GM19395 (cell line): Measurements from ENCODE around the gene PXYLP1.

Experiments used
- ATAC-seq: cut with Tn5 transposase; IDR thresholded peaks from one replicate; pipeline ENCODE4 v1.9.1; 2021; ENCODE audit warnings: mild to moderate bottlenecking, moderate library complexity; ENCODE audit not compliant: unreplicated experiment

PXYLP1 gene

DNA sequence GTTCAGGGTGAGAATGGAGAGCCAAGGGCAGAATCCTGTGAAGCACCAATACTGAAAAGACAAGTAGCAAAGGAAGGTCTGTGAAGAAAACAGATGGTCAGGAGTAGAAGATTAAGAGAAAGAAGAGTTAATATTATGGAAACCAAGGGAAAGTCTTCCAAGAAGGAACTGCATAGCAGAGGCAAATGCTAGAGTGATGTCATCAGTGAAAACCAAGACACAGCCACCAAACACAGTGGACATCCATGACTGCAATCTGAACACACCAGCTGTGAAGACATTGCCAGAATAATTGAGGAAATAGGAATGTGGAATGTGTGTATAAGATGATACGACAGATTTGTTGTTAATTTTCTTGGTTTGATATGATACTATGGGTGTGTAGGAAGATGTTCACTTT lies 109.9 kb downstream of the PXYLP1 start:
- ATAC-seq, result no peak

DNA sequence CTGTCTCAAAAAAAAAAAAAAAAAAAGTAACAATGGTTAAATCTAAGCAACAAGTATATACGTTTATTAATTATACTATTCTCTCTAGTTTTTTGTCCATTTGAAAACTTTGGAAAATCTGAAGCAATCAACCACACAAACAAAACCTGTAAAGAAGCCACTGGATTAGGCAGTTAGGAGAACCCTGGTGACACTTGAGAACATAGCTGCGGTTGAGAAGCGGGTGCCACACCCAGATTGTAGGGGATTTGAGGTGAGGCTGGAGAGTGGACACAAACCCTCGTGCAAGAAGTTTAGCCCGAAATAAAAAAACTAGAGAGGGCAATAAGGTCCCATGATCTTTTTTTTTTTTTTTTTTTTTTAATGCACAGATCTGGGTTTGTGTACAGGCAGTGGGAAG lies 110.8 kb downstream of the PXYLP1 start:
- no peak for ATAC-seq

DNA sequence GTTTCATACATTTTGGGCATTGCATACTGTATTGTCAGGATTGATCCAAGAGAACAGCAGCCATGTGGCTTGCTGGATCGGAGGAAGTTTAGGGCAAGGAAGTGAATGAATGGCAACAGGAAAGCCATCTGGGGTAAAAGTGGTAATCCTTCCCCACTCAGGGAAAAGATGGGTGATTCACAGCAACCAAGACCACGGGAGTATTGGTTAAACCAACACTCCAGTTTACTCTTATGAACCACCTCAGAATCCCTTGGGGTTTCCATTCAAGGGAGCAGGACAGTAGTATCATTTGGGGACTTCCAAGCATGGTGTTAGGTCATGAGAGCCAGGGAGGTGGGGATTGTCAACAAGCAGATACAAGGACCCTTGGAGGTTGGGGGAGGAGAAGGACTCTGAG lies 111.5 kb downstream of the PXYLP1 start:
- no peak for ATAC-seq

DNA sequence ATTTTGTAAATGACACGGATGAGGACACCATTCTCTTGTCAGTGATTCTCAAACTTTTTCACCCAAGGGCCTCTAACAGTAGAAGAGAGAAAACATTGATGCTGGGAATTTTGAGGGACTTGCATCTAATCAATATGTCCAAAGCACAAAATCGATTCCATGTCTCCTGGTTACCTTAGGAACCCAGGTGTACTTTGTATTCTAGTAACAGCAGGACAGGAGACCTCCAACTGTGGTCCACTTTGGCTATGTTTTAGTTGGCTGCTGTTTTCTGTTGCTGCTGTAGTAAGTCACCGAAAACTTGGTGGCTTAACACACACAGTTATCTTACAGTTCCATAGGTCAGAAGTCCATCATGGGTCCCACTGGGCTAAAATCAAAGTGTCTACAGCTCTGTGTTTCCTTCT lies 112.2 kb downstream of the PXYLP1 start:
- ATAC-seq, result no peak
